ENCODE results near the gene FAM3C. TPM values are rescaled to one million over a fixed set of nuclear protein-coding genes. Genes with fewer than 3 reads are reported as not detected.

Gene FAM3C
- total and polyA plus RNA-seq, 2 of the 8 experiments (the other 6 are each of a cell fraction or from before 2014, with no cell fraction given) = 27.0 to 77.7 TPM

DNA sequence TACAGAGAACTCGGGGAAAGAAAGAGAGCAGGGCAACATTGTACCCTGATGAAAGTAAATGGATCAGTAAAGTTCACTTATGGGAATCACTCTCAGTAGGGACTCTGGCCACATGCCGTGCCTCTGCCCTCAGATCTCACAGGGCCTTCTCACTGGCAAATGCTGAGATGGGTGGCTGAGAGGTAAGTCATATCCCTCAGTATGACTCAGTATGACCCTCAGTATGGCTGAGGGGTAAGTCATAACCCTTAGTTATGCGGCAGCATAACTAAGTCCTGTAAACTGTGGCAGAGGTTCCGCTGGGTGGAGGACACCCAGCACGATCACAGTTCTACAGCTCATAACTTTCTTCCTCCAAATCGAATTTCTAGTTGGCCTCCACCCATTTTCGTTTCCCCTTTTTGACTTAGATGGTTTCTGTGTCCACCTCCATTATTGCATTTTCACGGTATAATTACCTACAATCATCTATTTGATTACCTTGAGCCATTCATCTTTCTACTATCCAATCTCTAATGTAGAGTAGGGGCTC is 93.8 kb downstream of the FAM3C start (continued):
- TF ChIP-seq ASH2L (IDR thresholded peaks at IDR 0.05; ENCODE audit: low read length) (no peak), SIN3A (conservative IDR thresholded peaks at IDR 0.05 in 1 of 2, IDR thresholded peaks at IDR 0.05 in 1 of 2; ENCODE audit: low read depth in 1 of 2, low read length in 2 of 2) (no peak), KDM4A (IDR thresholded peaks at IDR 0.05; ENCODE audit: low read depth, low read length, severe bottlenecking) (no peak), CREB1 (IDR thresholded peaks at IDR 0.05) (no peak), RNF2 (IDR thresholded peaks at IDR 0.05; ENCODE audit: borderline replicate concordance, low read depth, low read length, missing control alignments, poor library complexity, severe bottlenecking) (no peak), SAP30 (IDR thresholded peaks at IDR 0.05; ENCODE audit: insufficient read depth, insufficient replicate concordance, low read length) (no peak), RXRA (IDR thresholded peaks at IDR 0.05; ENCODE audit: insufficient read depth, low read depth, low read length) (no peak)
